HG02610 (cell line): ENCODE data around the gene TNFSF12.

Experiments used
- ATAC-seq: cut with Tn5 transposase; IDR thresholded peaks from one replicate; pipeline ENCODE4 v1.9.1; 2021; ENCODE audit warnings: mild to moderate bottlenecking, moderate library complexity; ENCODE audit not compliant: unreplicated experiment

Gene TNFSF12

DNA sequence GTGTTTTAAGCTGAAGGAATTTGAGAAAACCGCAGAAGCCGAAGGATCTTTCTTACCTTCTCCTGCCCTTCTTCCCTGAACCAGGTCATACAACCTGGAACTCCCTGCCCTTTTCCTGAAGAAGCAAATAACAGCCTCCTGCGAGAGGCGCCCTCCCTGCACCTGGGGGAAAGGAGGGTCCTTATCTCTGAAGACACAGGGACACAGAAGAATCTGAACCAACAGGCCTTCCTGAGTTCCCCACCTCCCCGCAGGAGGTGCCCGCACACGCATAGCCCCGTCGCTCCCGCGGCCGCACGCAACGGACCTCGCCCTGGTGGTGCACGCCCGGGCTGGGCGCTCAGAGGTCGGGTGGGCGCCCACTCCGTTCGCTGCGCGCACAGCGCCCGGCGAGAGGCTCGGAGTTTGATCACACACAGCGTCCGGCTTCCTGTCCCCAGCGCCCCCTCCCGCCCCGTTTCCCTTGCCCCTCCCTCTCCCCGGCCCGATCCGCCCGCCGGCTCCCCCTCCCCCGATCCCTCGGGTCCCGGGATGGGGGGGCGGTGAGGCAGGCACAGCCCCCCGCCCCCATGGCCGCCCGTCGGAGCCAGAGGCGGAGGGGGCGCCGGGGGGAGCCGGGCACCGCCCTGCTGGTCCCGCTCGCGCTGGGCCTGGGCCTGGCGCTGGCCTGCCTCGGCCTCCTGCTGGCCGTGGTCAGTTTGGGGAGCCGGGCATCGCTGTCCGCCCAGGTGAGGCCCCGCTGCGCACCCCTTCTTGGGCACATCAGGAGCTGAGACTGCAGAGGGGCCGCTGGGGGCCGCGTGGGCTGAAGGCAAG lies at the start of gene TNFSF12:
Gene TNFSF12, plus strand, starts transcription at position 474 of the 816 bp plus-strand sequence. Its CDS starts 96 bp downstream, at position 570.
- peak; percentile 42 for ATAC-seq

DNA sequence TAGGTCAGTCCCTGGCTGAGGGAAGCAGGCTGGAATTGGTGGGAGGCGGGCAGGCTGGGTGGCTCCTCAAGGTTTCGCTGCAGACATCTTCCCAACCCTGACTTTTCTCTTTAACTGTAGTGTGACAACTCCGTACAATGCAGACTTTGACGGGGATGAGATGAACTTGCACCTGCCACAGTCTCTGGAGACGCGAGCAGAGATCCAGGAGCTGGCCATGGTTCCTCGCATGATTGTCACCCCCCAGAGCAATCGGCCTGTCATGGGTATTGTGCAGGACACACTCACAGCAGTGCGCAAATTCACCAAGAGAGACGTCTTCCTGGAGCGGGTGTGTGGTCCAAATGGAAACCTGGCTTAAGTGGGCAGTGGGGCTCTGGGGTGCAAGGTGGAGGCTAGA lies 49.7 kb upstream of the TNFSF12 start:
- no peak for ATAC-seq

DNA sequence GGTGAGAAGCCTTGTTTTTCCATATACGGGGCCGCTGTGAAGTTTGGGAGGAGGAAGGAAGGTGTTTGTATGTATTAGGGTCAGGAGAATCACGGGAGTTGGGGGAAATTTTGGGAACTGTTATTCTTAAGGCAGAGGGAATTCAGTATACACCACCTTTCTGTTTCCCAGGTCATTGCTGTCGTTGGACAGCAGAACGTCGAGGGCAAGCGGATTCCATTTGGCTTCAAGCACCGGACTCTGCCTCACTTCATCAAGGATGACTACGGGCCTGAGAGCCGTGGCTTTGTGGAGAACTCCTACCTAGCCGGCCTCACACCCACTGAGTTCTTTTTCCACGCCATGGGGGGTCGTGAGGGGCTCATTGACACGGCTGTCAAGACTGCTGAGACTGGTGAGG lies 47.1 kb upstream of the TNFSF12 start:
- no peak for ATAC-seq

DNA sequence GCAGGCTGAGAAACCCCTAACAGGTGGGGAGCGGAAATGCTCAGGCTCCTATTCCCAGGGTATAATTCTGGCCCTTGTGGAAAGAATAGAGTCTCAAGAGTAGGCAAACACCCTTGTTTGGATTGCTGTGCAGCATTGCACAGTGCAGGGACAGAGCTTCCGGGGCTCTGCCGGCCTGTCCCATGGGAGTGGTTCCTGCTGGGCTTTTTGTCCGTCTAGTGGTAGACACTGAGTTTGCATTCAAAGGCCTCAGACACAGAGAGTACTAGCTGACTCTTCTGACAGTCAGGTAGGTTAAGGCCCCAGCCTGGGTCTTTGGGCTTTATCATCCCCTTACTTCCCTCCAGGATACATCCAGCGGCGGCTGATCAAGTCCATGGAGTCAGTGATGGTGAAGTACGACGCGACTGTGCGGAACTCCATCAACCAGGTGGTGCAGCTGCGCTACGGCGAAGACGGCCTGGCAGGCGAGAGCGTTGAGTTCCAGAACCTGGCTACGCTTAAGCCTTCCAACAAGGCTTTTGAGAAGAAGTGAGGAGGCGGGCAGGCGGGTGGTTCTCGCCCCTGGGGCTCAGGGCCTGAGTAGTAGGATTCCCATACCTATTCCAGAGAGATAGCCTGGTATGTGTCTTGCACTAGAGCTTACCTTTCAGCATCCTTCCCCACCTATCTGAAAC lies 46.5 kb upstream of the TNFSF12 start:
- no peak for ATAC-seq

DNA sequence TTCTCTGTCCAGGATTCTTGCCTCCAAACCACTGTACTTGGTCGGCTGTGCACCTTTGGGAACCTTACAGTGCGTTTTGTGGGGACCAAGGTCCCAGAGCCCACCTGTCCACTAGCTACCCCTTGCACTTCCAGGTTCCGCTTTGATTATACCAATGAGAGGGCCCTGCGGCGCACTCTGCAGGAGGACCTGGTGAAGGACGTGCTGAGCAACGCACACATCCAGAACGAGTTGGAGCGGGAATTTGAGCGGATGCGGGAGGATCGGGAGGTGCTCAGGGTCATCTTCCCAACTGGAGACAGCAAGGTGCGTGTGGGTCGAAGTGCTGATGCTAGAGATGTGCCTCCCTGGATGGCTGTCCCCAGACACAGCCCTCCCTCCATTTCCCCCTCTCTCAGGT lies 45.9 kb upstream of the TNFSF12 start:
- ATAC-seq: no peak

DNA sequence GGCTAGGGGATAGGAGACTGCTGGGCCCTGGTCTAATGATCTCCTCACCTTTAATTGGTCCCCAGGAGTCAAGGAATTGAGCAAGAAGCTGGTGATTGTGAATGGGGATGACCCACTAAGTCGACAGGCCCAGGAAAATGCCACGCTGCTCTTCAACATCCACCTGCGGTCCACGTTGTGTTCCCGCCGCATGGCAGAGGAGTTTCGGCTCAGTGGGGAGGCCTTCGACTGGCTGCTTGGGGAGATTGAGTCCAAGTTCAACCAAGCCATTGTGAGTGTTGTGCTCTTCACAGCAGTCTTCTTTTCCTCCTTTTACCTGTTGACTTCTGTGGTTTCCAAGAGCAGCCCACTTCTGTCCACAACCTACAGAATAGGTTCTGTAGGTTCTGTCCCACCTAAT lies 45.3 kb upstream of the TNFSF12 start:
- ATAC-seq: no peak

DNA sequence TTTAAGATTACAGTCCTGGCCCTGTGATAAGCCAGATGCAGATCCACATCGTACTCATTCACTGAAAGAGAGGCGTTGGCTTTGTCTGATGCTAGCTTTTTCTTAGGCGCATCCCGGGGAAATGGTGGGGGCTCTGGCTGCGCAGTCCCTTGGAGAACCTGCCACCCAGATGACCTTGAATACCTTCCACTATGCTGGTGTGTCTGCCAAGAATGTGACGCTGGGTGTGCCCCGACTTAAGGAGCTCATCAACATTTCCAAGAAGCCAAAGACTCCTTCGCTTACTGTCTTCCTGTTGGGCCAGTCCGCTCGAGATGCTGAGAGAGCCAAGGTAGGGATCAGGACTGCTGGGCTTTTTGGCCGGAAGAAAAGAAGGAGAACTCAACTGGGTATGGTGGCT lies 40.7 kb upstream of the TNFSF12 start:
- no peak for ATAC-seq

DNA sequence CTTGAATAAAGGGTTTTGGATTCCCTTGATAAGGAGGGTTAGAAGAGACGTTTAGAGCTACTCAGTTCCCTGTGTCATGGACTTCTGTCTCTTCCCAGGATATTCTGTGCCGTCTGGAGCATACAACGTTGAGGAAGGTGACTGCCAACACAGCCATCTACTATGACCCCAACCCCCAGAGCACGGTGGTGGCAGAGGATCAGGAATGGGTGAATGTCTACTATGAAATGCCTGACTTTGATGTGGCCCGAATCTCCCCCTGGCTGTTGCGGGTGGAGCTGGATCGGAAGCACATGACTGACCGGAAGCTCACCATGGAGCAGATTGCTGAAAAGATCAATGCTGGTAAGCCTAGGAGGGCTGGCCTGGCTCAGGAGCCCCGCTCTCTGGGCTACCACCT lies 40.0 kb upstream of the TNFSF12 start:
- ATAC-seq: no peak

DNA sequence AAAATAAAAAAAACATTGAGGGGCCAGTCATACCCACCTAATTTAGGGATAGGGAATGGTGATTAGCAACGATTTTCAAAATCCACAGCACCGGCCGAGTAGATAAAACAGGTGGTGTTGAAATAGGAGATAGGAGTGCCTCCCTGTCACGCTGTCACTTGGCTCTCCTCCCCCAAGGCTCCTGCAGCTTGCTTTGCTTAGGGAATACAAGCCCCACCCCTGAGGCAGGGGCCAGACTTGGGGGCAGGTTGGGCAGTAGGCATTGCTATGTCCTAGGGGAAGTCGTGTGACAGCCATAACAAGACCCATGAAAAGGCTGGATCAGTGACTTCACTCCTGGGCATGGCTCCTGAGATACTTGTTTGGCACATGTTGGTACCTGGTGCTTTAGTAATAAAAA lies 38.9 kb upstream of the TNFSF12 start:
- ATAC-seq: no peak

GRCh38 chr17:7511108-7511507 lies 37.8 kb upstream of the TNFSF12 start:
- no peak for ATAC-seq

GRCh38 chr17:7512105-7512504 lies 36.8 kb upstream of the TNFSF12 start:
- ATAC-seq: no peak

DNA sequence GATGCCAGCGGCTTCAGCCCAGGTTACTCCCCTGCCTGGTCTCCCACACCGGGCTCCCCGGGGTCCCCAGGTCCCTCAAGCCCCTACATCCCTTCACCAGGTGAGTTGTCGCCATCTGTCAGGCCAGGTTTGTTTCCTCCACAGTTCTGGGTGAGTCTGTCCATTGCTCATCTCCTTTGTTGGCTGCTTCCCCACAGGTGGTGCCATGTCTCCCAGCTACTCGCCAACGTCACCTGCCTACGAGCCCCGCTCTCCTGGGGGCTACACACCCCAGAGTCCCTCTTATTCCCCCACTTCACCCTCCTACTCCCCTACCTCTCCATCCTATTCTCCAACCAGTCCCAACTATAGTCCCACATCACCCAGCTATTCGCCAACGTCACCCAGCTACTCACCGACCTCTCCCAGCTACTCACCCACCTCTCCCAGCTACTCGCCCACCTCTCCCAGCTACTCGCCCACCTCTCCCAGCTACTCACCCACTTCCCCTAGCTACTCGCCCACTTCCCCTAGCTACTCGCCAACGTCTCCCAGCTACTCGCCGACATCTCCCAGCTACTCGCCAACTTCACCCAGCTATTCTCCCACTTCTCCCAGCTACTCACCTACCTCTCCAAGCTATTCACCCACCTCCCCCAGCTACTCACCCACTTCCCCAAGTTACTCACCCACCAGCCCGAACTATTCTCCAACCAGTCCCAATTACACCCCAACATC lies 35.9 kb upstream of the TNFSF12 start:
- no peak for ATAC-seq

GRCh38 chr17:7513850-7514419 lies 34.9 kb upstream of the TNFSF12 start:
- ATAC-seq: no peak

DNA sequence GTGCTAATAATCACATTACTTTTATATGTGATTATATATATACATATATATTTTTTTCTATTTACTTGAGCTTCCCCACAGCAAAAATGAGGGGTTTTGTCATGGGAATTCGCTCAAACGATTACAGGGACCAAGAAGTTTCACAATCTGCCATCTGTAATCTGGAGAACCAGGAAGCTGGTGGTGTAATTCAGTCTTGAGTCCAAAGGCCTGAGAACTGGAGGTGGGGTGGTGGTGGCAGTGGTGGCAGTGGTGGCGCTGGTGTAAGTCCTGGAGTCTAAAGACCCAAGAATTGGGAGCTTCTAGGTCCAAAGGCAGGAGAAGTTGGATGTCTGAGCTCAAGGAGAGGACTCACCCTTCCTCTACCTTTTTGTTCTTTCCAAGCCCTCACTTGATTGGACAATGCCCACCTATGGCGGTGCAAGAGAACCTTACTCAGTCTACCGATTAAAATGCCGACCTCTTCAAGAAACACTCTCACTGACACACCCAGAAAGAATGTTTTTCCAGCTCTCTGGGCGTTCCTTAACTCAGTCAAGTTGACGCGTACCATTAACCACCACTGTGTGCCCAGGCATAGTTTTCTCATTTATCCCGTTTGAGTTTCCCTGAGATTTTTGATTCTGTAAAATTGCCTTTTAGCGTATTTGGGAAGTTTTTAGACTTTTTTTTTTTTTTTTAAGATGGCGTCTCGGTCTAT lies 32.8 kb upstream of the TNFSF12 start:
- no peak for ATAC-seq

GRCh38 chr17:7523033-7523432 lies 25.8 kb upstream of the TNFSF12 start:
- ATAC-seq: no peak

DNA sequence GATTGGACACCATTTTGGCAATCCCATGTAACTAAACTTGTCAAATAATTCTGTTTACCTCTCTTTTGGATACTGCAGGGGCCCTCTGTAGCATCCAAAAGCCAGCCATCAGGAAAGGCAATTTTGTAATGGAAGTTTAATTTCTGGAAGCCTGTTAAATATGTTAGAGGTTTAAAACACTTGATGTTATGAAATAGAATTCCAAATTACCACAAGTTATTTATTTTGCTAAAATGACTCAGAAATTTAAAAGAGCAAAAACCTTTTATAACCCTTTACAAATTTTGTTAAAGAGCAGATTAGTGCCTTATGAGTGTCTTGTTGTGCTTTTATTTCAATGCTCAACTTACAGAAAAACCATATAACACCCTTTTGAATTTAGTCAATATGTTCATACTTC lies 20.0 kb upstream of the TNFSF12 start:
- ATAC-seq: no peak

DNA sequence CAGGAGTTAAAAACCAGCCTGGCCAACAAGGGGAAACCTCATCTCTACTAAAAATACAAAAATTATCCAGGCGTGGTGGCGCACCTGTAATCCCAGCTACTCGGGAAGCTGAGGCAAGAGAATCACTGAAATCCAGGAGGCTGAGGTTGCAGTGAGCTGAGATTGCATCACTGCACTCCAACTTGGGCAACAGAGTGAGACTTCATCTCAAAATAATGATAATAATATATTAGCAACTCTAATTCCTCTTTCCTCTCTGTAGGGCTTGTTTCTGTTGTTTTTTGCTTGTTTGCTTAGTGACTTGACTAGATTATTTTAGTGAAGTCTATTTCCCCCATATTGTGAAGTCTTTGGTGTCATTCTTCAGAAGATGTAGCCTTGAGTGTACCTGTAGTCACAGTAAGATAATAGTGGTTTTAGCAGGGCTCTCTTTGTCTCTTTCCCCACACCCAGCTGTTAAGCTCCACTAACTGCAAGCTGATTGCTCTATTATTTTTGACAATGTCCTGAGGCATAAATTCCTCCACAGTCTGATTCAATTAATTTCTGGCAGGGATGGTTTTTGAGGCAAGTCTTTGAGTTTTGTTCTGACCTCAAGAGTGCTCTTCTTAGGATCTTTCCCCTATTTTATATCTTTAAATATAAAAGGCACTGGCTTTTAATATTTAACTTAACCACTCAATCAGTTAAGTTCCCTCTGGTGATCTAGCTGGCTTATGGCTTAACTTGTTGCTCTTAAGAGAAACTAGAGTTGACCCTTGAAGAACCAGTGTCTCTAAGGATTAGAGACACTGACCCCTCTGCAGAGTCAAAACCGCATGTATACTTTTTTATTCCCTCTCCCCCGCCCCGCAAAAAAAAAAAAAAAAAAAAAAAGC lies 18.6 kb upstream of the TNFSF12 start:
- ATAC-seq: no peak

GRCh38 chr17:7538050-7538449 lies 10.8 kb upstream of the TNFSF12 start:
- no peak for ATAC-seq

GRCh38 chr17:7538891-7539545 lies 9.8 kb upstream of the TNFSF12 start:
- ATAC-seq: no peak
